Trophoblast cell (in vitro differentiated cells and primary cell): Measurements from ENCODE around the gene SSC5D.

Source experiments
- DNase-seq, 2 donors: peaks; one replicate each; pipeline ENCODE4 v3.0.0-alpha.2; 2016
- H2AFZ ChIP-seq: 2 replicates; pipeline ENCODE4 v1.6.1; 2013; ENCODE audit warnings: low read length, moderate library complexity, mild to moderate bottlenecking; ENCODE audit not compliant: insufficient read depth, poor library complexity
- H2AK5ac ChIP-seq: 2 replicates; pipeline ENCODE4 v1.6.1; 2013; ENCODE audit warnings: mild to moderate bottlenecking, low read length
- H2BK120ac ChIP-seq: 2 replicates; pipeline ENCODE4 v1.6.1; 2013; ENCODE audit warnings: low read length, mild to moderate bottlenecking, moderate library complexity; ENCODE audit not compliant: insufficient read depth, poor library complexity
- H2BK12ac ChIP-seq: 2 replicates; pipeline ENCODE4 v1.6.1; 2013; ENCODE audit warnings: mild to moderate bottlenecking, low read length, moderate library complexity
- H2BK5ac ChIP-seq: 2 replicates; pipeline ENCODE4 v1.6.1; 2013; ENCODE audit warnings: low read length, low read depth, moderate library complexity, mild to moderate bottlenecking; ENCODE audit not compliant: poor library complexity
- H3K14ac ChIP-seq: 2 replicates; pipeline ENCODE4 v1.6.1; 2013; ENCODE audit warnings: mild to moderate bottlenecking, low read length
- H3K18ac ChIP-seq: 2 replicates; pipeline ENCODE4 v1.6.1; 2013; ENCODE audit warnings: mild to moderate bottlenecking, low read length
- H3K23ac ChIP-seq: 2 replicates; pipeline ENCODE4 v1.6.1; 2013; ENCODE audit warnings: low read length
- H3K27ac ChIP-seq: 2 replicates; pipeline ENCODE4 v1.5.1; 2013; ENCODE audit warnings: low read depth, mild to moderate bottlenecking, inconsistent platforms, low read length, moderate library complexity
- H3K27me3 ChIP-seq: 2 replicates; pipeline ENCODE4 v1.6.1; 2013; ENCODE audit warnings: inconsistent platforms, mild to moderate bottlenecking, low read length, moderate library complexity; ENCODE audit not compliant: insufficient read depth
- H3K36me3 ChIP-seq, 2 experiments: 1 replicate in 1 of 2; 2 replicates in 1 of 2; pipeline ENCODE4 v1.6.1; 2013; ENCODE audit warnings: low read length in 2 of 2, mild to moderate bottlenecking in 2 of 2, moderate library complexity in 1 of 2; ENCODE audit not compliant: insufficient read depth in 2 of 2, control insufficient read depth in 1 of 2
- H3K4ac ChIP-seq: 2 replicates; pipeline ENCODE4 v1.6.1; 2013; ENCODE audit warnings: low read depth, mild to moderate bottlenecking, low read length, moderate library complexity
- H3K4me1 ChIP-seq, 2 experiments: 1 replicate in 1 of 2; 2 replicates in 1 of 2; pipeline ENCODE4 v1.6.1; 2013; ENCODE audit warnings: low read length in 2 of 2, mild to moderate bottlenecking in 2 of 2, moderate library complexity in 1 of 2; ENCODE audit not compliant: insufficient read depth in 2 of 2, control insufficient read depth in 1 of 2
- H3K4me2 ChIP-seq: 2 replicates; pipeline ENCODE4 v1.6.1; 2013; ENCODE audit warnings: inconsistent platforms, mild to moderate bottlenecking, low read length, moderate library complexity
- H3K4me3 ChIP-seq: 2 replicates; pipeline ENCODE4 v1.5.1; 2013; ENCODE audit warnings: mild to moderate bottlenecking, low read depth, low read length, inconsistent platforms
- H3K79me1 ChIP-seq: one replicate; pipeline ENCODE4 v1.6.1; 2013; ENCODE audit warnings: low read length
- H3K79me2 ChIP-seq: 2 replicates; pipeline ENCODE4 v1.6.1; 2013; ENCODE audit warnings: low read length, mild to moderate bottlenecking; ENCODE audit not compliant: control insufficient read depth, insufficient read depth, poor library complexity
- H3K9ac ChIP-seq: 2 replicates; pipeline ENCODE4 v1.6.1; 2013; ENCODE audit warnings: mild to moderate bottlenecking, low read length
- H3K9me3 ChIP-seq: 2 replicates; pipeline ENCODE4 v1.6.1; 2013; ENCODE audit warnings: low read depth, mild to moderate bottlenecking, control low read depth, inconsistent platforms, low read length; ENCODE audit not compliant: insufficient read depth
- H4K12ac ChIP-seq: 2 replicates; pipeline ENCODE4 v1.6.1; 2013; ENCODE audit warnings: low read depth, mild to moderate bottlenecking, low read length, moderate library complexity
- H4K8ac ChIP-seq: 2 replicates; pipeline ENCODE4 v1.6.1; 2013; ENCODE audit warnings: low read depth, mild to moderate bottlenecking, low read length, moderate library complexity
- H4K91ac ChIP-seq: one replicate; pipeline ENCODE4 v1.6.1; 2013; ENCODE audit warnings: low read depth, mild to moderate bottlenecking, low read length, moderate library complexity
- WGBS: extraction: QIAGEN DNeasy Blood & Tissue Kit; methylation state at CpG from one replicate; pipeline ENCODE4 v1.1.7; 2013; ENCODE audit warnings: missing lambda C conversion rate; ENCODE audit not compliant: insufficient read length, insufficient coverage; ENCODE audit errors: extremely low coverage; 5-methylcytosine and 5-hydroxymethylcytosine counted together

Gene SSC5D

GRCh38 chr19:55484593-55485438, 3.4 kb upstream of the SSC5D start, which contains the start of gene NAT14:
Gene NAT14, plus strand, starts transcription at chr19:55485188. Its CDS starts 521 bp downstream, at chr19:55485709.
- peak; percentile 36 to 77 for DNase-seq
- peak within 1 kb of the TSS; percentile 89 for H3K4me2 ChIP-seq

GRCh38 chr19:55485439-55486011, 2.7 kb upstream of the SSC5D start:
- peak overlapping the region; percentile 96 for H3K4ac ChIP-seq
- peaks cover 47 to 49% of the 10 kb centered on the region in 2 experiments for H3K4me1 ChIP-seq
- DNase-seq: no peak
- H2AK5ac ChIP-seq: peak overlapping the region; percentile 98
- H3K18ac ChIP-seq: peak overlapping the region; percentile 82
- H3K4me3 ChIP-seq: peak overlapping the region; percentile 80
- no peak overlapping the region for H3K23ac ChIP-seq
- H3K9ac ChIP-seq: peak overlapping the region; percentile 86
- H2BK5ac ChIP-seq: peak overlapping the region; percentile 94
- peaks cover 49% of the 10 kb centered on the region for H3K79me1 ChIP-seq
- H3K27me3 ChIP-seq: no peaks in the 10 kb centered on the region
- H4K8ac ChIP-seq: peak overlapping the region; percentile 91
- H2BK12ac ChIP-seq: peak overlapping the region; percentile 86
- peak overlapping the region; percentile 88 for H4K12ac ChIP-seq
- H3K36me3 ChIP-seq: peaks cover 22 to 26% of the 10 kb centered on the region in 2 experiments
- peak overlapping the region; percentile 60 for H2AFZ ChIP-seq
- H3K9me3 ChIP-seq: peaks cover 1% of the 10 kb centered on the region
- H3K14ac ChIP-seq: peak overlapping the region; percentile 95
- peak overlapping the region; percentile 95 for H2BK120ac ChIP-seq
- H4K91ac ChIP-seq: peak overlapping the region; percentile 99
- H3K79me2 ChIP-seq: peaks cover 24% of the 10 kb centered on the region
- H3K27ac ChIP-seq: peak overlapping the region; percentile 99
- no CpG with 5 or more reads among the region's 18 CpGs for WGBS
- H3K4me2 ChIP-seq: peak overlapping the region; percentile 89

More at GRCh38 chr19:55484593-55485438, 3.4 kb upstream of the SSC5D start, which contains the start of gene NAT14:
- Histone ChIP-seq H3K79me2 (peaks cover 24% of the 10 kb centered on the region), H2BK5ac (peak within 1 kb of the TSS; percentile 94), H3K4me1 (peaks cover 45 to 49% of the 10 kb centered on the region in 2 experiments), H4K8ac (peak within 1 kb of the TSS; percentile 91), H2AK5ac (peak within 1 kb of the TSS; percentile 98), H2AFZ (peak within 1 kb of the TSS; percentile 60), H2BK120ac (peak within 1 kb of the TSS; percentile 95), H3K4me3 (peak within 1 kb of the TSS; percentile 80), H3K23ac (no peak within 1 kb of the TSS), H3K18ac (peak within 1 kb of the TSS; percentile 82), H4K12ac (peak within 1 kb of the TSS; percentile 88), H3K79me1 (peaks cover 49% of the 10 kb centered on the region), H3K27ac (peak within 1 kb of the TSS; percentile 99), H3K9ac (peak within 1 kb of the TSS; percentile 86), H3K9me3 (peaks cover 1% of the 10 kb centered on the region), H3K36me3 (peaks cover 22 to 26% of the 10 kb centered on the region in 2 experiments), H2BK12ac (peak within 1 kb of the TSS; percentile 86), H3K4ac (peak within 1 kb of the TSS; percentile 96), H3K27me3 (no peaks in the 10 kb centered on the region), H3K14ac (peak within 1 kb of the TSS; percentile 95), H4K91ac (peak within 1 kb of the TSS; percentile 99)
- WGBS: no CpG with 5 or more reads among the region's 78 CpGs

GRCh38 chr19:55486043-55486970, 1.9 kb upstream of the SSC5D start:
- Histone ChIP-seq H4K12ac (peak overlapping the region; percentile 71), H4K91ac (peak overlapping the region; percentile 99), H2BK120ac (peak overlapping the region; percentile 95), H3K23ac (no peak overlapping the region), H3K27me3 (no peaks in the 10 kb centered on the region), H3K27ac (peak overlapping the region; percentile 99), H2AFZ (no peak overlapping the region), H3K79me1 (peaks cover 49% of the 10 kb centered on the region), H2BK12ac (peak overlapping the region; percentile 86), H3K79me2 (peaks cover 24% of the 10 kb centered on the region), H4K8ac (peak overlapping the region; percentile 91), H3K36me3 (peaks cover 21 to 28% of the 10 kb centered on the region in 2 experiments), H3K4me3 (peak overlapping the region; percentile 80), H3K4me1 (peaks cover 47 to 52% of the 10 kb centered on the region in 2 experiments), H2AK5ac (peak overlapping the region; percentile 98), H2BK5ac (peak overlapping the region; percentile 94), H3K4me2 (peak overlapping the region; percentile 89), H3K18ac (peak overlapping the region; percentile 82), H3K9ac (peak overlapping the region; percentile 86), H3K9me3 (peaks cover 1% of the 10 kb centered on the region), H3K14ac (peak overlapping the region; percentile 95), H3K4ac (peak overlapping the region; percentile 96)
- 100% methylated on average over 2 of the region's 53 CpGs for WGBS
- DNase-seq: no peak
